H1 (cell line): Measurements from ENCODE around the gene TSPAN3. TPM values are rescaled to one million over a fixed set of nuclear protein-coding genes. Genes with fewer than 3 reads are reported as not detected.

Experiments
- CTCF ChIA-PET: fragments of 300-600 bp; sonication (Branson Sonifier 250); formaldehyde crosslinking; loops from one replicate; lab custom pipeline; 2021; ENCODE audit not compliant: partially characterized antibody; lab: Charles Lee
- POLR2A ChIA-PET: fragments of 300-600 bp; sonication (Branson Sonifier 250); formaldehyde crosslinking; loops from one replicate; lab custom pipeline; 2021; ENCODE audit warnings: inconsistent platforms; ENCODE audit not compliant: partially characterized antibody; lab: Charles Lee
- DNase-seq, 2 experiments: peaks; one replicate each; pipeline versions ENCODE4 v3.0.0 to v3.0.0-alpha.2; 2010 to 2022; ENCODE audit warnings: low spot score in 2 of 2, low read depth in 1 of 2, mixed read lengths in 1 of 2
- FAIRE-seq: peaks from 2 replicates; lab custom pipeline; 2011; peaks lifted over from hg19 to GRCh38; lab: Jason Lieb, UNC
- H2AFZ ChIP-seq: 2 replicates; pipeline ENCODE4 v1.8.1; 2012; ENCODE audit warnings: low read length, inconsistent platforms
- H2AK5ac ChIP-seq: 2 replicates; pipeline ENCODE4 v1.6.1; 2013; ENCODE audit warnings: low read depth, low read length
- H2BK120ac ChIP-seq: replicated peaks from 2 replicates; pipeline ENCODE3; 2013; ENCODE audit warnings: low read depth, low read length, inconsistent platforms
- H2BK12ac ChIP-seq: 2 replicates; pipeline ENCODE4 v1.6.1; 2013; ENCODE audit warnings: low read depth, low read length
- H2BK15ac ChIP-seq: 2 replicates; pipeline ENCODE4 v1.6.1; 2013; ENCODE audit warnings: low read length
- H2BK20ac ChIP-seq: 2 replicates; pipeline ENCODE4 v1.6.1; 2013; ENCODE audit warnings: low read length
- H2BK5ac ChIP-seq: 2 replicates; pipeline ENCODE4 v1.6.1; 2013; ENCODE audit warnings: low read depth, low read length
- H3K14ac ChIP-seq: 2 replicates; pipeline ENCODE4 v1.6.1; 2013; ENCODE audit warnings: inconsistent platforms; ENCODE audit not compliant: insufficient read length
- H3K18ac ChIP-seq: 2 replicates; pipeline ENCODE4 v1.6.1; 2013; ENCODE audit warnings: low read length; ENCODE audit errors: extremely low read depth
- H3K23ac ChIP-seq: 2 replicates; pipeline ENCODE4 v1.6.1; 2013; ENCODE audit warnings: inconsistent platforms; ENCODE audit not compliant: insufficient read length
- H3K23me2 ChIP-seq: 2 replicates; pipeline ENCODE4 v1.6.1; 2013; ENCODE audit warnings: low read depth, low read length
- H3K27ac ChIP-seq: 2 replicates; pipeline ENCODE4 v1.6.1; 2011; ENCODE audit warnings: low read depth, low read length, inconsistent platforms
- H3K27me3 ChIP-seq, 4 experiments: replicated peaks in 1 of 4; 1 replicate in 1 of 4; 2 replicates in 3 of 4; pipeline versions ENCODE4 v1.6.1 to v1.8.1; 2011 to 2013; ENCODE audit warnings: low read length in 3 of 4, mild to moderate bottlenecking in 3 of 4, inconsistent platforms in 2 of 4, mixed read lengths in 2 of 4, moderate library complexity in 1 of 4; ENCODE audit not compliant: control insufficient read depth in 3 of 4, insufficient read depth in 3 of 4; ENCODE audit errors: extremely low read depth in 1 of 4
- H3K36me3 ChIP-seq, 4 experiments: 2 replicates each; pipeline versions ENCODE4 v1.6.1 to v1.8.1; 2011 to 2013; ENCODE audit warnings: mild to moderate bottlenecking in 4 of 4, low read length in 3 of 4, moderate library complexity in 2 of 4, control low read depth in 1 of 4, inconsistent platforms in 1 of 4; ENCODE audit not compliant: insufficient read depth in 4 of 4, control insufficient read depth in 2 of 4
- H3K4ac ChIP-seq: replicated peaks from 2 replicates; pipeline ENCODE3; 2013; ENCODE audit warnings: low read length, low read depth, mixed read lengths, inconsistent platforms; ENCODE audit not compliant: insufficient read length
- H3K4me1 ChIP-seq, 4 experiments: replicated peaks in 1 of 4; 1 replicate in 1 of 4; 2 replicates in 3 of 4; pipeline versions ENCODE4 v1.6.1 to v1.8.1; 2011 to 2013; ENCODE audit warnings: low read length in 3 of 4, inconsistent platforms in 2 of 4, mixed read lengths in 1 of 4; ENCODE audit not compliant: insufficient read depth in 4 of 4, control insufficient read depth in 3 of 4
- H3K4me2 ChIP-seq, 2 experiments: 2 replicates each; pipeline versions ENCODE4 v1.6.1 to v1.8.1; 2011 to 2013; ENCODE audit warnings: low read depth in 2 of 2, low read length in 2 of 2, control low read depth in 1 of 2, inconsistent platforms in 1 of 2, mild to moderate bottlenecking in 1 of 2; ENCODE audit not compliant: insufficient read depth in 1 of 2
- H3K4me3 ChIP-seq, 4 experiments: fragments of 200-600, 300-600 bp in 1 of 4; sonication (generic), shearing (Covaris generic), sonication (Bioruptor Twin) in 1 of 4; 2 replicates each; pipeline versions ENCODE4 v1.5.1 to v1.8.1; 2011 to 2016; ENCODE audit warnings: low read length in 4 of 4, low read depth in 3 of 4, control low read depth in 2 of 4, inconsistent platforms in 2 of 4, mild to moderate bottlenecking in 2 of 4, mixed read lengths in 1 of 4, moderate library complexity in 1 of 4; ENCODE audit not compliant: insufficient read depth in 2 of 4; ENCODE audit errors: extremely low read depth in 1 of 4
- H3K56ac ChIP-seq: replicated peaks from 2 replicates; pipeline ENCODE3; 2013; ENCODE audit warnings: low read depth, mild to moderate bottlenecking, mixed read lengths, low read length, inconsistent platforms; ENCODE audit not compliant: insufficient read length
- H3K79me1 ChIP-seq: 2 replicates; pipeline ENCODE4 v1.6.1; 2013; ENCODE audit warnings: low read depth, low read length, control low read depth
- H3K79me2 ChIP-seq, 2 experiments: 2 replicates each; pipeline versions ENCODE4 v1.6.1 to v1.8.1; 2012 to 2013; ENCODE audit warnings: low read length in 2 of 2, mild to moderate bottlenecking in 2 of 2, inconsistent platforms in 1 of 2; ENCODE audit not compliant: insufficient read depth in 2 of 2, control insufficient read depth in 1 of 2
- H3K9ac ChIP-seq, 4 experiments: replicated peaks in 1 of 4; 1 replicate in 1 of 4; 2 replicates in 3 of 4; pipeline versions ENCODE4 v1.6.1 to v1.8.1; 2011 to 2013; ENCODE audit warnings: low read depth in 3 of 4, low read length in 3 of 4, control low read depth in 2 of 4, mild to moderate bottlenecking in 2 of 4, moderate library complexity in 2 of 4, inconsistent platforms in 1 of 4; ENCODE audit errors: extremely low read depth in 1 of 4
- H3K9me3 ChIP-seq, 2 experiments: 2 replicates each; pipeline versions ENCODE4 v1.6.1 to v1.8.1; 2012 to 2013; ENCODE audit warnings: mild to moderate bottlenecking in 2 of 2, moderate library complexity in 2 of 2, control low read depth in 1 of 2, inconsistent platforms in 1 of 2, low read depth in 1 of 2, low read length in 1 of 2, mixed read lengths in 1 of 2; ENCODE audit not compliant: insufficient read depth in 2 of 2
- H4K20me1 ChIP-seq, 2 experiments: replicated peaks in 1 of 2; 2 replicates each; pipeline versions ENCODE3 to v1.8.1; 2011 to 2013; ENCODE audit warnings: inconsistent platforms in 2 of 2, low read length in 2 of 2, mild to moderate bottlenecking in 1 of 2; ENCODE audit not compliant: insufficient read depth in 2 of 2, control insufficient read depth in 1 of 2
- H4K5ac ChIP-seq: 2 replicates; pipeline ENCODE4 v1.6.1; 2013; ENCODE audit warnings: low read length, low read depth, mixed read lengths, inconsistent platforms; ENCODE audit not compliant: insufficient read length
- H4K8ac ChIP-seq: 2 replicates; pipeline ENCODE4 v1.8.0; 2013; ENCODE audit warnings: mild to moderate bottlenecking, moderate library complexity, low read length, inconsistent platforms; ENCODE audit not compliant: insufficient read depth; ENCODE audit errors: extremely low read depth
- H4K91ac ChIP-seq: replicated peaks from 2 replicates; pipeline ENCODE3; 2013; ENCODE audit warnings: low read length, mixed read lengths, inconsistent platforms; ENCODE audit not compliant: insufficient read length
- BACH1 ChIP-seq: IDR thresholded peaks from 2 replicates; pipeline ENCODE4 v1.6.1; 2012; ENCODE audit warnings: low read length, improper control_type of control experiment
- CEBPB ChIP-seq: IDR thresholded peaks from 2 replicates; pipeline ENCODE4 v1.6.1; 2012; ENCODE audit warnings: low read depth, low read length
- CHD1 ChIP-seq: IDR thresholded peaks from 2 replicates; pipeline ENCODE4 v1.6.1; 2012; ENCODE audit warnings: low read depth, low read length, improper control_type of control experiment
- HDAC2 ChIP-seq, 2 experiments: fragments of 300-600 bp in 1 of 2; sonication (generic) in 1 of 2; IDR thresholded peaks; 2 replicates each; pipeline ENCODE4 v1.6.1; 2011 to 2012; ENCODE audit warnings: low read depth in 2 of 2, low read length in 2 of 2, mild to moderate bottlenecking in 2 of 2, moderate library complexity in 2 of 2, borderline replicate concordance in 1 of 2, inconsistent platforms in 1 of 2
- MAFK ChIP-seq: IDR thresholded peaks from 2 replicates; pipeline ENCODE4 v1.6.1; 2012; ENCODE audit warnings: low read depth, mild to moderate bottlenecking, improper control_type of control experiment, low read length
- RBBP5 ChIP-seq: IDR thresholded peaks from 2 replicates; pipeline ENCODE4 v1.7.1; 2012; ENCODE audit warnings: low read depth, mild to moderate bottlenecking, inconsistent platforms, low read length, moderate library complexity, borderline replicate concordance
- TCF12 ChIP-seq: IDR thresholded peaks from 2 replicates; pipeline ENCODE4 v1.6.1; 2011; ENCODE audit warnings: low read depth, mild to moderate bottlenecking, low read length
- TEAD4 ChIP-seq: IDR thresholded peaks from 2 replicates; pipeline ENCODE4 v1.6.1; 2012; ENCODE audit warnings: low read depth, low read length, inconsistent platforms, mixed read lengths
- WGBS, 2 experiments: shearing (Covaris generic) in 1 of 2; methylation state at CpG; one replicate each; pipeline versions ENCODE4 v1.1.6 to v1.1.7; 2013 to 2015; ENCODE audit warnings: low lambda C conversion rate in 2 of 2, mixed read lengths in 2 of 2, inconsistent platforms in 1 of 2, low coverage in 1 of 2, missing lambda C conversion rate in 1 of 2; ENCODE audit not compliant: insufficient replicate concordance in 2 of 2, insufficient coverage in 1 of 2, insufficient read length in 1 of 2; ENCODE audit errors: extremely low coverage in 1 of 2, missing lambda C conversion rate in 1 of 2; 5-methylcytosine and 5-hydroxymethylcytosine counted together
- polyA plus RNA-seq, 7 experiments: library from polyadenylated mRNA; depleted of rRNA in 3 of 7; stranded (reverse) in 5 of 7; unstranded in 2 of 7; fragments of >200 nt in 5 of 7; fragments of 200-250 nt in 2 of 7; gene quantifications; 1 replicate in 5 of 7; 2 replicates in 1 of 7; 4 replicates in 1 of 7; pipeline versions ENCODE4 v1.2.1 to v1.2.3, GENCODE V29; 2011 to 2013; ENCODE audit warnings: missing spikeins in 2 of 7, mixed read lengths in 2 of 7
- total RNA-seq: library from RNA; stranded (reverse); fragmentation: NEBNext Ultra II Directional; extraction: Animal tissue kit (Norgen Biotek cat#: 25700); gene quantifications from 2 replicates; pipeline ENCODE4 v1.2.1, GENCODE V29; 2021
- TF ChIP-seq, protein P1 (sequence below): IDR thresholded peaks from 2 replicates; pipeline ENCODE4 v1.6.1; 2011; ENCODE audit warnings: low read length, improper control_type of control experiment

The TSPAN3 gene
- total and polyA plus RNA-seq, 2 of the 8 experiments (the other 6 are each of a cell fraction or from before 2014, with no cell fraction given) = 107 to 238 TPM

DNA sequence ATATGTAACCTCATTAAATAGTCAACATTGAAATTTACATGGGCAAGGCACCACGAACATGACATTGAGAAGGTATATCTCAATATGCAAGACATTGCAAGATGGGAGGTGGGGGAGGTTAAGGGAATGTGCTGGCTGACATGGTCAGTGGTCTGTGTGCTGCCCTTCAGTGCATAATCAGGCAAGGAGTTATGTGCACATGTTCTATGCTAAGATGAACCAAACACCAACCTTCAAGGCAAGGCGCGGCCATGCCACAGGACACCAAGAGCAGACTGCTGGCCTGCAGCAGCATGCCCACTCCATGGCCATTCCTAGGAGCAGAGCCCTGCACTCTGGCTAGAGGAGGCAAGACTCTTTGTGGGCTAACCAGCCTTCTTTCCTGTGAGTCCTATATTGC is 40.9 kb upstream of the TSPAN3 start:
- no peak overlapping the region for H2BK5ac ChIP-seq

More for the DNA sequence above, 40.9 kb upstream of the TSPAN3 start:
- no peak overlapping the region for H3K23ac ChIP-seq
- no peak overlapping the region for H3K27ac ChIP-seq
- no peak overlapping the region for H2BK20ac ChIP-seq
- no peak overlapping the region for H4K5ac ChIP-seq
- no peak for TF ChIP-seq BACH1
- TF ChIP-seq RBBP5 = no peak
- TF ChIP-seq CEBPB = no peak
- TF ChIP-seq CHD1 = no peak
- TF ChIP-seq, protein P1, sequence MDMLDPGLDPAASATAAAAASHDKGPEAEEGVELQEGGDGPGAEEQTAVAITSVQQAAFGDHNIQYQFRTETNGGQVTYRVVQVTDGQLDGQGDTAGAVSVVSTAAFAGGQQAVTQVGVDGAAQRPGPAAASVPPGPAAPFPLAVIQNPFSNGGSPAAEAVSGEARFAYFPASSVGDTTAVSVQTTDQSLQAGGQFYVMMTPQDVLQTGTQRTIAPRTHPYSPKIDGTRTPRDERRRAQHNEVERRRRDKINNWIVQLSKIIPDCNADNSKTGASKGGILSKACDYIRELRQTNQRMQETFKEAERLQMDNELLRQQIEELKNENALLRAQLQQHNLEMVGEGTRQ = no peak
- no peak for TF ChIP-seq HDAC2 (IDR thresholded peaks at IDR 0.05; ENCODE audit: borderline replicate concordance in 1 of 2, low read depth in 2 of 2, low read length in 2 of 2)
- TF ChIP-seq TEAD4 = no peak
- TF ChIP-seq MAFK = no peak
- no peak for TF ChIP-seq TCF12
- H3K9ac ChIP-seq = no peak overlapping the region
- H2AFZ ChIP-seq = no peak overlapping the region
- H3K79me1 ChIP-seq = no peaks in the 10 kb centered on the region
- ChIA-PET POLR2A (no interaction called here), CTCF (interaction anchor here (1.9 to 3.2 kb wide), 3 partner anchors 9 to 78 kb away, joined by 9 to 22 read pairs (median 17); no protein-coding TSS in a partner anchor)
- H3K56ac ChIP-seq = no peak overlapping the region
- WGBS, 2 experiments = 95% methylated on average over 3 of the region's 3 CpGs; no CpG with 5 or more reads in 1 of the 2 experiments
- H3K18ac ChIP-seq = no peak overlapping the region
- no peak overlapping the region for H2AK5ac ChIP-seq
- no peaks in the 10 kb centered on the region; a peak in 2 of 7 replicates for H3K4me1 ChIP-seq
- DNase-seq (no peak), FAIRE-seq (no peak)
- no peak overlapping the region for H3K4ac ChIP-seq
- no peak overlapping the region for H2BK15ac ChIP-seq
- H3K4me2 ChIP-seq = no peak overlapping the region
- H2BK12ac ChIP-seq = no peak overlapping the region
- H3K27me3 ChIP-seq = no peaks in the 10 kb centered on the region
- H3K4me3 ChIP-seq = no peak overlapping the region
- no peaks in the 10 kb centered on the region for H3K23me2 ChIP-seq
- no peak overlapping the region for H4K91ac ChIP-seq
- H2BK120ac ChIP-seq = no peak overlapping the region
- H4K8ac ChIP-seq = no peak overlapping the region
- H3K9me3 ChIP-seq = no peaks in the 10 kb centered on the region
- no peaks in the 10 kb centered on the region for H3K79me2 ChIP-seq
- H3K36me3 ChIP-seq = 0 out of 8 replicates have a peak, but pooled peaks cover 0 to 3% (median 0%) of the 10 kb centered on the region in 4 experiments
- no peak overlapping the region for H3K14ac ChIP-seq
- peaks cover 0 to 3% of the 10 kb centered on the region in 2 experiments for H4K20me1 ChIP-seq
